Karpas-422 (cell line): ENCODE measurements around the gene ITGA1. TPM values are rescaled to one million over a fixed set of nuclear protein-coding genes. Genes with fewer than 3 reads are reported as not detected.

Source experiments
- DNase-seq: peaks from one replicate; pipeline ENCODE4 v3.0.0-alpha.2; 2015
- H2AFZ ChIP-seq: fragments of 200-600 bp; sonication (generic); 2 replicates; pipeline ENCODE4 v1.6.1; 2014; ENCODE audit warnings: antibody characterized with exemption, low read length, mixed read lengths
- H3K27ac ChIP-seq: fragments of 200-600 bp; sonication (generic); 2 replicates; pipeline ENCODE4 v1.5.1; 2014; ENCODE audit warnings: mild to moderate bottlenecking, low read length, moderate library complexity
- H3K27me3 ChIP-seq: fragments of 200-600 bp; sonication (generic); 2 replicates; pipeline ENCODE4 v1.6.1; 2014; ENCODE audit warnings: low read length, mixed read lengths
- H3K36me3 ChIP-seq: fragments of 200-600 bp; sonication (generic); 2 replicates; pipeline ENCODE4 v1.6.1; 2014; ENCODE audit warnings: low read length, mixed read lengths; ENCODE audit not compliant: insufficient read depth
- H3K4me1 ChIP-seq: fragments of 200-600 bp; sonication (generic); 2 replicates; pipeline ENCODE4 v1.6.1; 2014; ENCODE audit warnings: mild to moderate bottlenecking, low read length, mixed read lengths
- H3K4me2 ChIP-seq: fragments of 200-600 bp; sonication (generic); 2 replicates; pipeline ENCODE4 v1.6.1; 2014; ENCODE audit warnings: low read length, low read depth, mild to moderate bottlenecking; ENCODE audit not compliant: poor library complexity, severe bottlenecking
- H3K4me3 ChIP-seq: fragments of 200-600 bp; sonication (generic); 2 replicates; pipeline ENCODE4 v1.5.1; 2014; ENCODE audit warnings: mild to moderate bottlenecking, antibody characterized with exemption, low read length, mixed read lengths
- H3K79me2 ChIP-seq: fragments of 200-600 bp; sonication (generic); 2 replicates; pipeline ENCODE4 v1.6.1; 2014; ENCODE audit warnings: mild to moderate bottlenecking, low read length, mixed read lengths
- H3K9ac ChIP-seq: fragments of 200-600 bp; sonication (generic); 2 replicates; pipeline ENCODE4 v1.6.0; 2014; ENCODE audit warnings: low read length
- H3K9me2 ChIP-seq: fragments of 200-600 bp; sonication (generic), shearing (Covaris generic); replicated peaks from 2 replicates; pipeline ENCODE4 v1.6.0; 2014; ENCODE audit warnings: mild to moderate bottlenecking, low read length, moderate library complexity; ENCODE audit not compliant: insufficient read depth
- H3K9me3 ChIP-seq: fragments of 300-700, 200-600 bp; sonication (generic); 2 replicates; pipeline ENCODE4 v1.6.1; 2014; ENCODE audit warnings: low read length, mixed read lengths
- H4K20me1 ChIP-seq: fragments of 200-600 bp; sonication (generic); 2 replicates; pipeline ENCODE4 v1.6.1; 2014; ENCODE audit warnings: mild to moderate bottlenecking, antibody characterized with exemption, low read length, low read depth; ENCODE audit not compliant: insufficient read depth
- total RNA-seq: library from RNA; depleted of rRNA; stranded (reverse); fragments of >200 nt; shearing (Covaris generic); gene quantifications from 2 replicates; pipeline ENCODE4 v1.2.3, GENCODE V29; 2014; ENCODE audit warnings: low replicate concordance

The ITGA1 gene
- total RNA-seq, 1 experiment from 2014 or later, result not detected

DNA sequence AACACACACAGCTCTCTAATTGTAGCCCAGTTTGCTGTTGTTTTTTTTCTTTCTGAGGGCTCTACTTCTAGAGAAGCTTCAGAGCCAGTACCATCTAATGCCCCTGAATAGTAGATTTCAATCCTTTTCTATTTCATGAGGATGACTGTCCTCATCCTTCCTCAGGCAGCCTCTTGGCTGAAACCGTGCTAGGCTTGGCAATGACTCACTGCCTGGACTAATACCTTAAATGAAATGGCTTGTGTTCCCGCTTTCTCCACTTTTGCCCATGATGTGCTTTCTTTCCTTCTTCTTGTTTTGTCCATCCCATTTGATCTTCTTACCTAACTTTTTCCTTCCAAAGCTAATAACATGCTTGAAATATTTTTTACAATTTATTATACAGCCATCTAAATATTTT is 80.1 kb downstream of the ITGA1 start:
- H3K9ac ChIP-seq, result no peak overlapping the region
- H3K36me3 ChIP-seq, result no peaks in the 10 kb centered on the region
- no peak overlapping the region for H3K4me2 ChIP-seq
- H3K27ac ChIP-seq, result no peak overlapping the region
- no peaks in the 10 kb centered on the region for H3K79me2 ChIP-seq
- no peak for DNase-seq
- no peaks in the 10 kb centered on the region for H4K20me1 ChIP-seq
- H3K4me1 ChIP-seq, result no peaks in the 10 kb centered on the region
- no peaks in the 10 kb centered on the region for H3K27me3 ChIP-seq
- H3K9me3 ChIP-seq, result no peaks in the 10 kb centered on the region
- H3K4me3 ChIP-seq, result no peak overlapping the region
- no peak overlapping the region for H2AFZ ChIP-seq
- H3K9me2 ChIP-seq, result no peaks in the 10 kb centered on the region

DNA sequence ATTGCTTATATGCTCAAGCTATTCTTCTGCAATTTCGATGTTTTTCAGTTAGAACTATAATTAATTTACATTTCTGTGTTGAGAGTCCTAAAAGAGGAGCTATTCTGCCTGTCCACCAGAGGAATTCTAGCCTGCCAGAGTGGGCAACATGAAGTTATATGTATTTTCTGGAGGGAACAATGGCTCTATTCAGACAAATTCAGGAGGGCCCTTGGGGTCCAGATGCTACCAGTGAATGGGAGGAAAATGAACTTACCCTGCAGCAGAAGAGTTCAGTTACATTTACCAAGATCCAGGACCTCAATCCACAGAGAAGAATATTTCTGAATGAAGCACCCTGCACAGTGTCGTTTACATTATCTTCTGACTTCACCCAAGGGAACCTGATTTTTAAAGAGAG is 80.7 kb downstream of the ITGA1 start:
- Histone ChIP-seq H4K20me1 (no peaks in the 10 kb centered on the region), H3K4me1 (no peaks in the 10 kb centered on the region), H3K27me3 (no peaks in the 10 kb centered on the region), H2AFZ (no peak overlapping the region), H3K36me3 (no peaks in the 10 kb centered on the region), H3K27ac (no peak overlapping the region), H3K9me2 (no peaks in the 10 kb centered on the region), H3K4me2 (no peak overlapping the region), H3K9ac (no peak overlapping the region), H3K9me3 (no peaks in the 10 kb centered on the region), H3K79me2 (no peaks in the 10 kb centered on the region), H3K4me3 (no peak overlapping the region)
- no peak for DNase-seq

DNA sequence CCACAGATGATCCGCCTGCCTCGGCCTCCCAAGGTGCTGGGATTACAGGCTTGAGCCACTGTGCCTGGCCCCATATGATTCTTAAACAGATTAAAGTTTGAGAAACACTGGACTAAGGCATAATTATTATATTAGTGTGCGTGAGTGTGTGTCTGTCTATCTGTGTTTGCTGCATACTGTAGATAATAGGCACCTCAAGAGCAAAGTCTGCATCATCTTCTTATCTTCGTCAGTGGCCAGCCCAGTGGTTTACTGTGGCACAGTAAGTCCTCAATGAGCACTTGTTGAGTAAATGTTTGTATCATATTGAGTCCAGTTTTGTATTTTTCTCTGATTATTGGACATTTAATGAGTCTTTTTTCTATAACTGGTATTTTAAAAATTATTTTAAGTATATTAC is 81.7 kb downstream of the ITGA1 start:
- H3K4me2 ChIP-seq, result no peak overlapping the region
- H4K20me1 ChIP-seq, result no peaks in the 10 kb centered on the region
- H3K4me3 ChIP-seq, result no peak overlapping the region
- no peaks in the 10 kb centered on the region for H3K36me3 ChIP-seq
- no peak overlapping the region for H3K27ac ChIP-seq
- H3K4me1 ChIP-seq, result no peaks in the 10 kb centered on the region
- DNase-seq, result no peak
- no peaks in the 10 kb centered on the region for H3K9me3 ChIP-seq
- H3K9me2 ChIP-seq, result no peaks in the 10 kb centered on the region
- no peak overlapping the region for H3K9ac ChIP-seq
- H3K27me3 ChIP-seq, result no peaks in the 10 kb centered on the region
- H2AFZ ChIP-seq, result no peak overlapping the region
- H3K79me2 ChIP-seq, result no peaks in the 10 kb centered on the region

- H3K4me2 ChIP-seq, result no peak overlapping the region
- no peaks in the 10 kb centered on the region for H3K4me1 ChIP-seq
- no peaks in the 10 kb centered on the region for H3K9me3 ChIP-seq
- no peak for DNase-seq
- no peaks in the 10 kb centered on the region for H3K79me2 ChIP-seq
- no peak overlapping the region for H3K4me3 ChIP-seq
- no peaks in the 10 kb centered on the region for H3K27me3 ChIP-seq
- no peak overlapping the region for H2AFZ ChIP-seq
- no peaks in the 10 kb centered on the region for H3K9me2 ChIP-seq
- no peak overlapping the region for H3K27ac ChIP-seq
- H3K9ac ChIP-seq, result no peak overlapping the region
- H4K20me1 ChIP-seq, result no peaks in the 10 kb centered on the region
- no peaks in the 10 kb centered on the region for H3K36me3 ChIP-seq
These were observed 82.7 kb downstream of the ITGA1 start for GRCh38 chr5:52870448-52870847.

DNA sequence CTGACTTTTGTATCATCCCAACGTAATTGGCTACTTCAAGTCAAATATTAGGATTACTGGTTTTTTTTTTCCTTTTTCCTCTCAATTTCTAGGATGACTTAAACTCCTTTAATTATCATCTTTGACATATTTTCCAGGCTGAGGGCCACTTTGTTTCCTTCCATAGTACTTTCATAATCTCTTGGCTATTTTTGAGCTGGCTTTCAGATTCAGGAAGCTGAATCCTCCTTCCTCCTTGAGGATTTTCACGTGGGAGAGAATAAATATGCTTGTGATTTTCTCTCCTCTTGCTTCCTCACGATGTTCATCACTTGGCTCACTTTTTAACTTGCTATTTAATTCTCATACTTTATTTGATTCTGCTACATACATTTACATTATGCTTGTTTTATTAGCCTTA is 88.1 kb downstream of the ITGA1 start:
- no peaks in the 10 kb centered on the region for H3K9me3 ChIP-seq
- no peak overlapping the region for H3K27ac ChIP-seq
- no peaks in the 10 kb centered on the region for H4K20me1 ChIP-seq

GRCh38 chr5:52876456-52876855 is 88.7 kb downstream of the ITGA1 start:
- H3K27ac ChIP-seq, result no peak overlapping the region
- H3K4me2 ChIP-seq, result no peak overlapping the region
- H3K9ac ChIP-seq, result no peak overlapping the region
- no peaks in the 10 kb centered on the region for H3K36me3 ChIP-seq
- no peak overlapping the region for H2AFZ ChIP-seq
- no peak for DNase-seq
- H3K9me2 ChIP-seq, result no peaks in the 10 kb centered on the region
- H3K9me3 ChIP-seq, result no peaks in the 10 kb centered on the region
- H3K27me3 ChIP-seq, result no peaks in the 10 kb centered on the region
- H3K4me1 ChIP-seq, result no peaks in the 10 kb centered on the region
- no peaks in the 10 kb centered on the region for H3K79me2 ChIP-seq
- no peak overlapping the region for H3K4me3 ChIP-seq
- H4K20me1 ChIP-seq, result no peaks in the 10 kb centered on the region

More for the DNA sequence above, 88.1 kb downstream of the ITGA1 start:
- H2AFZ ChIP-seq, result no peak overlapping the region
- H3K9ac ChIP-seq, result no peak overlapping the region
- no peaks in the 10 kb centered on the region for H3K79me2 ChIP-seq
- H3K4me2 ChIP-seq, result no peak overlapping the region
- H3K9me2 ChIP-seq, result no peaks in the 10 kb centered on the region
- no peaks in the 10 kb centered on the region for H3K4me1 ChIP-seq
- H3K4me3 ChIP-seq, result no peak overlapping the region
- no peak for DNase-seq
- no peaks in the 10 kb centered on the region for H3K36me3 ChIP-seq
- H3K27me3 ChIP-seq, result no peaks in the 10 kb centered on the region

DNA sequence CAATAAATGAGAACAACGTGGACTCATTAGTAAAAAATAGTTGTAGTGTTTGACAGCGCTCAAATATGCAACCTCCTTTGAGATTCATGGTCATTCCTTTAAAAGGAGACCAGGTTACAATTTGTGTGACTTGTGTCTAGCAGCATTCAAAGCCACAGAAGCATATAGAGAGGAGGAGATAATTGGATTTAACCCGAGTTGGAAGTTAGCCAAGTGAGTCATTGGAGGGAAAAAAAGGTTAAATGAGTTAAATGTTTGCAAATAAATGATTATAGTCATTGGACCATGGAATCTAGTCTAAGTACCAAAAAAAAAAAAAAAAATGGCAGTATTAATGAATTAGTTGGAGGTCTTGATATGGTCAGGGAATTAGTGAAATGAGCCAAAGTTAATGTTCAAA is 90.9 kb downstream of the ITGA1 start:
- Histone ChIP-seq H3K36me3 (no peaks in the 10 kb centered on the region), H3K9me3 (no peaks in the 10 kb centered on the region), H3K27me3 (no peaks in the 10 kb centered on the region), H3K4me2 (no peak overlapping the region), H3K9ac (no peak overlapping the region), H3K4me1 (no peaks in the 10 kb centered on the region), H3K79me2 (no peaks in the 10 kb centered on the region), H4K20me1 (no peaks in the 10 kb centered on the region), H3K27ac (no peak overlapping the region), H3K9me2 (no peaks in the 10 kb centered on the region), H3K4me3 (no peak overlapping the region), H2AFZ (no peak overlapping the region)
- DNase-seq, result no peak

- Histone ChIP-seq H3K9me3 (no peaks in the 10 kb centered on the region), H3K36me3 (no peaks in the 10 kb centered on the region), H3K4me3 (no peak overlapping the region), H3K4me2 (no peak overlapping the region), H3K9me2 (no peaks in the 10 kb centered on the region), H2AFZ (no peak overlapping the region), H4K20me1 (no peaks in the 10 kb centered on the region), H3K4me1 (no peaks in the 10 kb centered on the region), H3K79me2 (no peaks in the 10 kb centered on the region), H3K9ac (no peak overlapping the region), H3K27ac (no peak overlapping the region), H3K27me3 (no peaks in the 10 kb centered on the region)
- DNase-seq, result no peak
These were observed 92.8 kb downstream of the ITGA1 start for GRCh38 chr5:52880541-52880940.

DNA sequence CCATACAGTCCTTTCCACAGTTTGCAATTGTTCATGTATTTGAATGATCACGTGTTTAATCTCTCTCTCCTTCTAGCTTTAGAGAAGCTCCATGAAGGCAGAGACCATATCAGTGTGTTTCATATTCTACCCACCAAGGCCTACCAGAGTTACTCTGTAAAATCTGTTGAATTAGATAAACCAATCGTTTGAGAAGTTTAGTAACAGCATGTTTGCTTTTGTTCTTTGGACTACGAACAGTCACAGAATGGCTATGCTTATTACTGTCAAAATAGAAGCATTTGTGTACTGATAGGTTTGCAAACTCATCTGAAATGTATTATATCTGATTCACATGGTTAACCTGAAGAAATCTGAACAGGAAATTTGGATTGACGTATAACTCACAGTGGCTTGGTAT is 93.8 kb downstream of the ITGA1 start:
- no peaks in the 10 kb centered on the region for H4K20me1 ChIP-seq
- no peaks in the 10 kb centered on the region for H3K27me3 ChIP-seq
- no peaks in the 10 kb centered on the region for H3K79me2 ChIP-seq
- H3K27ac ChIP-seq, result no peak overlapping the region
- no peak overlapping the region for H2AFZ ChIP-seq
- H3K9me2 ChIP-seq, result no peaks in the 10 kb centered on the region
- H3K9me3 ChIP-seq, result no peaks in the 10 kb centered on the region
- H3K36me3 ChIP-seq, result no peaks in the 10 kb centered on the region
- DNase-seq, result no peak
- H3K4me1 ChIP-seq, result no peaks in the 10 kb centered on the region
- no peak overlapping the region for H3K4me2 ChIP-seq
- H3K9ac ChIP-seq, result no peak overlapping the region
- no peak overlapping the region for H3K4me3 ChIP-seq
